Heart left ventricle (tissue), 11 donors: ENCODE results near the gene APC2. TPM values are rescaled to one million over a fixed set of nuclear protein-coding genes. Genes with fewer than 3 reads are reported as not detected.

Source experiments
- polyA plus RNA-seq, 2 donors: library from polyadenylated mRNA; stranded (reverse); fragments of 200-250 nt; gene quantifications; one replicate each; pipeline ENCODE4 v1.2.3, GENCODE V29; 2013
- total RNA-seq, 9 donors: library from RNA; depleted of rRNA in 2 of 9; stranded (reverse); fragments of >200 nt in 2 of 9; fragmentation: NEBNext Ultra II Directional in 3 of 9; extraction: Animal tissue kit (Norgen Biotek cat#: 25700) in 3 of 9; gene quantifications; one replicate each; pipeline versions ENCODE4 v1.1.0 to v1.2.4, GENCODE V29; 2016 to 2023
- donor health status: ischemic (EF 13 %, LVEDD 7.1; RV severe dilation, severe dysfunction).
- donor health status: healthy with polysubstance abuse.
- donor health status: DM: no; HTN: yes; CAD: no.
- donor health status: DM: no; HTN: no; CAD: no.
- donor health status: ischemic (EF 25% LVEDD 5.7; RV mildly dilated, moderate dysfunction).
- donor health status: healthy.
- donor health status: DM: yes; HTN: yes; CAD: no.
- donor health status: PGD.
- donor health status: nonischemic (EF 23%, LVEDD 6.1; RV moderate dilation, normal function).

Gene APC2
- total and polyA plus RNA-seq, 11 donors = 0.04 to 0.72 (median 0.11) TPM; not detected in 1

Other genes starting within 250 kb of the APC2 start
- 10 to 100 TPM; 44.7 to 92.0 (median 50.7) TPM for gene STK11, start 244.3 kb upstream of the APC2 start, total RNA-seq
- gene STK11, start 244.3 kb upstream of the APC2 start, polyA plus RNA-seq = 10 to 100 TPM; 49.1 to 56.4 TPM
- 1 to 10 TPM in 6 of 9 donors, under 1 TPM in 3; 0.60 to 2.2 (median 1.8) TPM for gene CBARP, start 212.1 kb upstream of the APC2 start, total RNA-seq
- gene CBARP, start 212.1 kb upstream of the APC2 start, polyA plus RNA-seq = 1 to 10 TPM; 1.0 to 1.6 TPM
- gene ATP5F1D, start 208.4 kb upstream of the APC2 start, total RNA-seq = 100 to 1,000 TPM; 201 to 584 (median 450) TPM
- 1,000 to 10,000 TPM in 1 of 2 donors, 100 to 1,000 TPM in 1; 459 to 1,034 TPM for gene ATP5F1D, start 208.4 kb upstream of the APC2 start, polyA plus RNA-seq
- gene MIDN, start 201.5 kb upstream of the APC2 start, total RNA-seq = 100 to 1,000 TPM in 1 of 9 donors, 10 to 100 TPM in 8; 25.8 to 115 (median 60.5) TPM
- gene MIDN, start 201.5 kb upstream of the APC2 start, polyA plus RNA-seq = 10 to 100 TPM; 31.5 to 33.6 TPM
- 100 to 1,000 TPM; 149 to 425 (median 269) TPM for gene CIRBP, start 180.8 kb upstream of the APC2 start, total RNA-seq
- 100 to 1,000 TPM; 217 to 282 TPM for gene CIRBP, start 180.8 kb upstream of the APC2 start, polyA plus RNA-seq
- gene FAM174C, start 174.6 kb upstream of the APC2 start, total RNA-seq = 10 to 100 TPM; 11.6 to 46.7 (median 18.7) TPM
- gene FAM174C, start 174.6 kb upstream of the APC2 start, polyA plus RNA-seq = 10 to 100 TPM; 23.8 to 56.4 TPM
- not detected for gene EFNA2, start 164.2 kb upstream of the APC2 start, total RNA-seq
- not detected for gene EFNA2, start 164.2 kb upstream of the APC2 start, polyA plus RNA-seq
- gene NDUFS7, start 66.2 kb upstream of the APC2 start, total RNA-seq = 100 to 1,000 TPM; 205 to 717 (median 336) TPM
- gene NDUFS7, start 66.2 kb upstream of the APC2 start, polyA plus RNA-seq = 100 to 1,000 TPM; 251 to 634 TPM
- 100 to 1,000 TPM in 1 of 9 donors, 10 to 100 TPM in 8; 35.9 to 167 (median 62.5) TPM for gene GAMT, start 48.6 kb upstream of the APC2 start, total RNA-seq
- gene GAMT, start 48.6 kb upstream of the APC2 start, polyA plus RNA-seq = 100 to 1,000 TPM in 1 of 2 donors, 10 to 100 TPM in 1; 21.9 to 180 TPM
- 100 to 1,000 TPM in 1 of 9 donors, 10 to 100 TPM in 8; 36.8 to 124 (median 78.5) TPM for gene DAZAP1, start 42.5 kb upstream of the APC2 start, total RNA-seq
- gene DAZAP1, start 42.5 kb upstream of the APC2 start, polyA plus RNA-seq = 100 to 1,000 TPM in 1 of 2 donors, 10 to 100 TPM in 1; 65.8 to 128 TPM
- 1,000 to 10,000 TPM in 2 of 9 donors, 100 to 1,000 TPM in 7; 468 to 2,348 (median 669) TPM for gene RPS15, start 11.7 kb upstream of the APC2 start, total RNA-seq
- gene RPS15, start 11.7 kb upstream of the APC2 start, polyA plus RNA-seq = 1,000 to 10,000 TPM; 2,165 to 2,683 TPM
- gene C19orf25, start 29.1 kb downstream of the APC2 start, total RNA-seq = 10 to 100 TPM in 8 of 9 donors, 1 to 10 TPM in 1; 9.4 to 29.2 (median 15.7) TPM
- 10 to 100 TPM; 27.6 to 27.8 TPM for gene C19orf25, start 29.1 kb downstream of the APC2 start, polyA plus RNA-seq
- gene PCSK4, start 40.2 kb downstream of the APC2 start, total RNA-seq = 1 to 10 TPM in 6 of 9 donors, under 1 TPM in 3; 0.31 to 1.9 (median 1.7) TPM
- gene PCSK4, start 40.2 kb downstream of the APC2 start, polyA plus RNA-seq = under 1 TPM; 0.83 to 0.91 TPM
- gene REEP6, start 41.1 kb downstream of the APC2 start, total RNA-seq = 1 to 10 TPM; 1.9 to 6.0 (median 3.5) TPM
- gene REEP6, start 41.1 kb downstream of the APC2 start, polyA plus RNA-seq = 1 to 10 TPM; 3.6 to 4.1 TPM
- 10 to 100 TPM; 24.4 to 53.6 (median 33.9) TPM for gene ADAMTSL5, start 62.9 kb downstream of the APC2 start, total RNA-seq
- gene ADAMTSL5, start 62.9 kb downstream of the APC2 start, polyA plus RNA-seq = 10 to 100 TPM; 20.8 to 25.5 TPM
- under 1 TPM in 1 of 9 donors, not detected in 8; 0.17 TPM for gene PLK5, start 74.0 kb downstream of the APC2 start, total RNA-seq
- gene PLK5, start 74.0 kb downstream of the APC2 start, polyA plus RNA-seq = under 1 TPM in 1 of 2 donors, not detected in 1; 0.30 TPM
- gene MEX3D, start 118.2 kb downstream of the APC2 start, total RNA-seq = 10 to 100 TPM in 4 of 9 donors, 1 to 10 TPM in 5; 6.1 to 18.6 (median 9.6) TPM
- gene MEX3D, start 118.2 kb downstream of the APC2 start, polyA plus RNA-seq = 1 to 10 TPM; 1.9 to 6.0 TPM
- 100 to 1,000 TPM in 2 of 9 donors, 10 to 100 TPM in 7; 38.6 to 107 (median 62.5) TPM for gene MBD3, start 142.7 kb downstream of the APC2 start, total RNA-seq
- 100 to 1,000 TPM; 110 to 146 TPM for gene MBD3, start 142.7 kb downstream of the APC2 start, polyA plus RNA-seq
- 100 to 1,000 TPM; 170 to 982 (median 690) TPM for gene UQCR11, start 155.3 kb downstream of the APC2 start, total RNA-seq
- 100 to 1,000 TPM; 271 to 329 TPM for gene UQCR11, start 155.3 kb downstream of the APC2 start, polyA plus RNA-seq
- 10 to 100 TPM; 13.2 to 38.0 (median 22.3) TPM for gene TCF3, start 202.5 kb downstream of the APC2 start, total RNA-seq
- 10 to 100 TPM; 13.4 to 40.2 TPM for gene TCF3, start 202.5 kb downstream of the APC2 start, polyA plus RNA-seq